OCI-LY3 (cell line): Measurements from ENCODE around the gene AGAP1.

Experiments used
- H2AFZ ChIP-seq: fragments of 200-600, 300-600 bp; shearing (Covaris generic); 2 replicates; pipeline ENCODE4 v1.6.0; 2014; ENCODE audit warnings: antibody characterized with exemption, low read depth, low read length
- H3K27ac ChIP-seq: fragments of 200-600, 300-600 bp; sonication (generic); 2 replicates; pipeline ENCODE4 v1.5.1; 2014; ENCODE audit warnings: mild to moderate bottlenecking, low read length, moderate library complexity, mixed read lengths
- H3K27me3 ChIP-seq: fragments of 200-600, 300-600 bp; sonication (generic); 2 replicates; pipeline ENCODE4 v1.6.1; 2014; ENCODE audit warnings: low read depth, low read length, mixed read lengths
- H3K36me3 ChIP-seq: fragments of 200-600, 300-600 bp; sonication (generic); replicated peaks from 2 replicates; pipeline ENCODE3; 2014; ENCODE audit warnings: low read depth, low read length, mixed read lengths
- H3K4me1 ChIP-seq: fragments of 300-600, 200-600 bp; sonication (generic); 2 replicates; pipeline ENCODE4 v1.6.1; 2014; ENCODE audit warnings: low read length, mixed read lengths
- H3K4me2 ChIP-seq: fragments of 200-600, 300-600 bp; sonication (generic); 2 replicates; pipeline ENCODE4 v1.6.1; 2014; ENCODE audit warnings: low read length, mixed read lengths
- H3K4me3 ChIP-seq: fragments of 300-600, 200-600 bp; sonication (generic); 2 replicates; pipeline ENCODE4 v1.5.1; 2014; ENCODE audit warnings: antibody characterized with exemption, mild to moderate bottlenecking, low read length, moderate library complexity
- H3K79me2 ChIP-seq: fragments of 300-600, 200-600 bp; shearing (Covaris generic); 2 replicates; pipeline ENCODE4 v1.6.1; 2014; ENCODE audit warnings: mild to moderate bottlenecking, low read length, mixed read lengths
- H3K9ac ChIP-seq: fragments of 300-600, 200-600 bp; shearing (Covaris generic); 2 replicates; pipeline ENCODE4 v1.6.0; 2014; ENCODE audit warnings: mild to moderate bottlenecking, low read length, moderate library complexity
- H3K9me3 ChIP-seq: fragments of 200-600, 300-600 bp; shearing (Covaris generic); 2 replicates; pipeline ENCODE4 v1.6.1; 2014; ENCODE audit warnings: low read length, mixed read lengths; ENCODE audit not compliant: insufficient read depth
- H4K20me1 ChIP-seq: fragments of 200-600, 300-600 bp; sonication (generic); 2 replicates; pipeline ENCODE4 v1.6.1; 2016; ENCODE audit warnings: low read length, mixed read lengths; ENCODE audit not compliant: insufficient read depth
- CTCF ChIP-seq: fragments of 200-600, 300-600 bp; sonication (generic); IDR thresholded peaks from 2 replicates; pipeline ENCODE4 v1.5.1; 2014; ENCODE audit warnings: antibody characterized with exemption, low read length, low read depth
- EZH2phosphoT487 ChIP-seq: fragments of 200-600 bp; shearing (Covaris generic); IDR thresholded peaks from 2 replicates; pipeline ENCODE4 v1.6.1; 2018; ENCODE audit warnings: antibody characterized with exemption, mixed run types, low read depth

AGAP1 gene

GRCh38 chr2:235756491-235756890, 262.6 kb downstream of the AGAP1 start:
- Histone ChIP-seq H2AFZ (no peak overlapping the region), H3K27me3 (no peaks in the 10 kb centered on the region), H3K9ac (no peak overlapping the region), H4K20me1 (no peaks in the 10 kb centered on the region), H3K27ac (no peak overlapping the region), H3K79me2 (no peaks in the 10 kb centered on the region), H3K4me3 (no peak overlapping the region), H3K4me1 (no peaks in the 10 kb centered on the region), H3K9me3 (no peaks in the 10 kb centered on the region), H3K4me2 (no peak overlapping the region), H3K36me3 (no peaks in the 10 kb centered on the region)
- no peak for TF ChIP-seq EZH2phosphoT487
- TF ChIP-seq CTCF: no peak

- H3K36me3 ChIP-seq: no peaks in the 10 kb centered on the region
- TF ChIP-seq CTCF: no peak
- no peak for TF ChIP-seq EZH2phosphoT487
- H3K4me1 ChIP-seq: no peaks in the 10 kb centered on the region
- no peaks in the 10 kb centered on the region for H3K9me3 ChIP-seq
- no peaks in the 10 kb centered on the region for H3K79me2 ChIP-seq
- no peak overlapping the region for H3K4me3 ChIP-seq
- no peaks in the 10 kb centered on the region for H3K27me3 ChIP-seq
- no peak overlapping the region for H2AFZ ChIP-seq
- H4K20me1 ChIP-seq: no peaks in the 10 kb centered on the region
- no peak overlapping the region for H3K9ac ChIP-seq
- no peak overlapping the region for H3K27ac ChIP-seq
- no peak overlapping the region for H3K4me2 ChIP-seq
Measured at GRCh38 chr2:235757212-235757611, 263.4 kb downstream of the AGAP1 start.

GRCh38 chr2:235757640-235758039, 263.8 kb downstream of the AGAP1 start:
- Histone ChIP-seq H3K4me2 (no peak overlapping the region), H3K27me3 (no peaks in the 10 kb centered on the region), H4K20me1 (no peaks in the 10 kb centered on the region), H3K4me1 (no peaks in the 10 kb centered on the region), H3K9ac (no peak overlapping the region), H3K27ac (no peak overlapping the region), H3K79me2 (no peaks in the 10 kb centered on the region), H3K4me3 (no peak overlapping the region), H2AFZ (no peak overlapping the region), H3K9me3 (no peaks in the 10 kb centered on the region), H3K36me3 (no peaks in the 10 kb centered on the region)
- TF ChIP-seq EZH2phosphoT487 (no peak), CTCF (no peak)

- H3K4me3 ChIP-seq: no peak overlapping the region
- no peak overlapping the region for H3K4me2 ChIP-seq
- H2AFZ ChIP-seq: no peak overlapping the region
- H3K79me2 ChIP-seq: no peaks in the 10 kb centered on the region
- no peak for TF ChIP-seq CTCF
- no peak for TF ChIP-seq EZH2phosphoT487
- H3K4me1 ChIP-seq: no peaks in the 10 kb centered on the region
- no peaks in the 10 kb centered on the region for H3K27me3 ChIP-seq
- no peak overlapping the region for H3K27ac ChIP-seq
- no peaks in the 10 kb centered on the region for H3K9me3 ChIP-seq
- no peaks in the 10 kb centered on the region for H3K36me3 ChIP-seq
- H3K9ac ChIP-seq: no peak overlapping the region
- H4K20me1 ChIP-seq: no peaks in the 10 kb centered on the region
Measured at GRCh38 chr2:235762832-235763598, 269.2 kb downstream of the AGAP1 start.
